IPS-15b (cell line): ENCODE measurements around the gene MYCBP2.
"Not testable (repeated sequence)": the region's sequence is repeated elsewhere in the genome, so short reads cannot be mapped to it uniquely, and the experiment has no call there.

Source experiments
- H3K27me3 ChIP-seq: one replicate; pipeline ENCODE4 v1.6.1; 2013; ENCODE audit warnings: low read length; ENCODE audit not compliant: control insufficient read depth, insufficient read depth
- H3K36me3 ChIP-seq: one replicate; pipeline ENCODE4 v1.6.1; 2013; ENCODE audit warnings: low read length; ENCODE audit not compliant: control insufficient read depth, insufficient read depth
- H3K4me1 ChIP-seq: one replicate; pipeline ENCODE4 v1.6.1; 2013; ENCODE audit warnings: mild to moderate bottlenecking, low read length; ENCODE audit not compliant: control insufficient read depth, insufficient read depth
- H3K4me3 ChIP-seq: one replicate; pipeline ENCODE4 v1.5.1; 2013; ENCODE audit warnings: low read depth, low read length
- H3K9ac ChIP-seq: one replicate; pipeline ENCODE4 v1.6.1; 2013; ENCODE audit warnings: low read depth, mild to moderate bottlenecking, low read length
- H3K9me3 ChIP-seq: one replicate; pipeline ENCODE4 v1.6.1; 2013; ENCODE audit warnings: mild to moderate bottlenecking, low read length; ENCODE audit not compliant: control insufficient read depth, insufficient read depth

MYCBP2 gene

GRCh38 chr13:77022341-77022740, 304.6 kb downstream of the MYCBP2 start:
- Histone ChIP-seq H3K4me3 (no peak overlapping the region), H3K9me3 (no peaks in the 10 kb centered on the region), H3K4me1 (peaks cover 3% of the 10 kb centered on the region), H3K9ac (no peak overlapping the region), H3K36me3 (no peaks in the 10 kb centered on the region), H3K27me3 (no peaks in the 10 kb centered on the region)

GRCh38 chr13:77019756-77020155, 307.1 kb downstream of the MYCBP2 start:
- no peaks in the 10 kb centered on the region for H3K9me3 ChIP-seq
- no peak overlapping the region for H3K4me3 ChIP-seq
- no peak overlapping the region for H3K9ac ChIP-seq
- H3K27me3 ChIP-seq, result no peaks in the 10 kb centered on the region
- H3K4me1 ChIP-seq, result no peaks in the 10 kb centered on the region
- peaks cover 5% of the 10 kb centered on the region for H3K36me3 ChIP-seq

- Histone ChIP-seq H3K4me1 (no peaks in the 10 kb centered on the region), H3K9me3 (no peaks in the 10 kb centered on the region), H3K36me3 (peaks cover 15% of the 10 kb centered on the region), H3K9ac (no peak overlapping the region), H3K27me3 (no peaks in the 10 kb centered on the region), H3K4me3 (no peak overlapping the region)
These were observed 309.8 kb downstream of the MYCBP2 start for GRCh38 chr13:77016888-77017623.

GRCh38 chr13:77016251-77016812, 310.6 kb downstream of the MYCBP2 start:
- Histone ChIP-seq H3K36me3 (peaks cover 18% of the 10 kb centered on the region), H3K9ac (no peak overlapping the region), H3K4me3 (no peak overlapping the region), H3K4me1 (no peaks in the 10 kb centered on the region), H3K9me3 (no peaks in the 10 kb centered on the region), H3K27me3 (no peaks in the 10 kb centered on the region)

GRCh38 chr13:77014906-77015685, 311.8 kb downstream of the MYCBP2 start:
- Histone ChIP-seq H3K9ac (no peak overlapping the region), H3K27me3 (no peaks in the 10 kb centered on the region), H3K4me1 (no peaks in the 10 kb centered on the region), H3K36me3 (peaks cover 19% of the 10 kb centered on the region), H3K4me3 (no peak overlapping the region), H3K9me3 (no peaks in the 10 kb centered on the region)

GRCh38 chr13:77013853-77014542, 312.9 kb downstream of the MYCBP2 start:
- H3K27me3 ChIP-seq, result no peaks in the 10 kb centered on the region
- no peaks in the 10 kb centered on the region for H3K9me3 ChIP-seq
- H3K36me3 ChIP-seq, result peaks cover 19% of the 10 kb centered on the region
- H3K4me3 ChIP-seq, result no peak overlapping the region
- no peaks in the 10 kb centered on the region for H3K4me1 ChIP-seq
- no peak overlapping the region for H3K9ac ChIP-seq

GRCh38 chr13:77009719-77010118, 317.2 kb downstream of the MYCBP2 start:
- not testable (repeated sequence) for H3K9ac ChIP-seq, H3K4me3 ChIP-seq, H3K27me3 ChIP-seq, H3K4me1 ChIP-seq, H3K9me3 ChIP-seq
- H3K36me3 ChIP-seq, result peaks cover 14% of the 10 kb centered on the region

GRCh38 chr13:77009011-77009410, 317.9 kb downstream of the MYCBP2 start:
- no peak overlapping the region for H3K9ac ChIP-seq
- no peaks in the 10 kb centered on the region for H3K27me3 ChIP-seq
- peaks cover 8% of the 10 kb centered on the region for H3K36me3 ChIP-seq
- H3K4me3 ChIP-seq, result no peak overlapping the region
- no peaks in the 10 kb centered on the region for H3K9me3 ChIP-seq
- no peaks in the 10 kb centered on the region for H3K4me1 ChIP-seq

- H3K27me3 ChIP-seq, H3K4me3 ChIP-seq, H3K9me3 ChIP-seq, H3K9ac ChIP-seq, H3K36me3 ChIP-seq, H3K4me1 ChIP-seq: not testable (repeated sequence)
These were observed 318.6 kb downstream of the MYCBP2 start for GRCh38 chr13:77008337-77008736.

GRCh38 chr13:77002590-77003190, 324.2 kb downstream of the MYCBP2 start:
- H3K27me3 ChIP-seq, result no peaks in the 10 kb centered on the region
- H3K9me3 ChIP-seq, result no peaks in the 10 kb centered on the region
- H3K36me3 ChIP-seq, result no peaks in the 10 kb centered on the region
- no peak overlapping the region for H3K4me3 ChIP-seq
- no peaks in the 10 kb centered on the region for H3K4me1 ChIP-seq
- H3K9ac ChIP-seq, result no peak overlapping the region

- no peak overlapping the region for H3K9ac ChIP-seq
- no peak overlapping the region for H3K4me3 ChIP-seq
- H3K36me3 ChIP-seq, result no peaks in the 10 kb centered on the region
- no peaks in the 10 kb centered on the region for H3K27me3 ChIP-seq
- no peaks in the 10 kb centered on the region for H3K4me1 ChIP-seq
- no peaks in the 10 kb centered on the region for H3K9me3 ChIP-seq
These were observed 324.8 kb downstream of the MYCBP2 start for GRCh38 chr13:77001963-77002587.
